Stimulated activated CD4-positive, alpha-beta T cell treated with anti-CD3 and anti-CD28 coated beads, Interleukin-4, amount 100 ng/mL, for 4 hours (primary cell): Measurements from ENCODE around the gene MARVELD3.

Source experiments
- DNase-seq, 2 experiments: peaks; one replicate each; pipeline ENCODE4 v3.0.0-alpha.2; 2020

Gene MARVELD3

GRCh38 chr16:71625113-71625850, 702 bp upstream of the MARVELD3 start:
- DNase-seq, result no peak

- DNase-seq, result no peak
Observed at GRCh38 chr16:71626858-71627213, 852 bp downstream of the MARVELD3 start.

- DNase-seq, result no peak
Observed at GRCh38 chr16:71627731-71628181, 1.8 kb downstream of the MARVELD3 start.

- DNase-seq, result no peak
Observed at GRCh38 chr16:71628810-71629209, 2.8 kb downstream of the MARVELD3 start.

- DNase-seq, result no peak
Observed at GRCh38 chr16:71629278-71630016, 3.5 kb downstream of the MARVELD3 start.

GRCh38 chr16:71630808-71631207, 4.8 kb downstream of the MARVELD3 start:
- DNase-seq, result no peak

- no peak for DNase-seq
Observed at GRCh38 chr16:71631776-71632175, 5.8 kb downstream of the MARVELD3 start.

- no peak for DNase-seq
Observed at GRCh38 chr16:71635632-71636031, 9.6 kb downstream of the MARVELD3 start.

- no peak for DNase-seq
Observed at GRCh38 chr16:71637398-71637797, 11.4 kb downstream of the MARVELD3 start.

- no peak for DNase-seq
Observed at GRCh38 chr16:71645450-71645849, 19.5 kb downstream of the MARVELD3 start.

GRCh38 chr16:71647391-71647790, 21.4 kb downstream of the MARVELD3 start:
- DNase-seq, result no peak

GRCh38 chr16:71648162-71648561, 22.2 kb downstream of the MARVELD3 start:
- DNase-seq, result no peak

- no peak for DNase-seq
Observed at GRCh38 chr16:71648921-71649320, 22.9 kb downstream of the MARVELD3 start.

- DNase-seq, result no peak
Observed at GRCh38 chr16:71649704-71650103, 23.7 kb downstream of the MARVELD3 start.

- DNase-seq, result no peak
Observed at GRCh38 chr16:71658771-71659170, 32.8 kb downstream of the MARVELD3 start.

GRCh38 chr16:71659471-71659870, 33.5 kb downstream of the MARVELD3 start:
- no peak for DNase-seq

GRCh38 chr16:71666264-71666663, 40.3 kb downstream of the MARVELD3 start:
- DNase-seq, result no peak

GRCh38 chr16:71666928-71667707, 41.1 kb downstream of the MARVELD3 start:
- no peak for DNase-seq

GRCh38 chr16:71669926-71670536, 44.0 kb downstream of the MARVELD3 start:
- DNase-seq, result no peak

- DNase-seq, result no peak
Observed at GRCh38 chr16:71670537-71670936, 44.6 kb downstream of the MARVELD3 start.

GRCh38 chr16:71671165-71671564, 45.2 kb downstream of the MARVELD3 start:
- no peak for DNase-seq

- DNase-seq, result no peak
Observed at GRCh38 chr16:71672125-71672524, 46.1 kb downstream of the MARVELD3 start.
